Skeletal muscle satellite cell (primary cell): ENCODE results near the gene PIH1D1.

Source experiments
- H3K27me3 ChIP-seq: 2 replicates; pipeline ENCODE4 v1.7.0; 2013; ENCODE audit warnings: low read length; ENCODE audit not compliant: control insufficient read depth, insufficient read depth
- H3K36me3 ChIP-seq: 2 replicates; pipeline ENCODE4 v1.7.0; 2013; ENCODE audit warnings: mild to moderate bottlenecking, control low read depth, low read length; ENCODE audit not compliant: insufficient read depth
- H3K4me1 ChIP-seq: 2 replicates; pipeline ENCODE4 v1.7.0; 2013; ENCODE audit warnings: low read length; ENCODE audit not compliant: control insufficient read depth, insufficient read depth
- H3K4me2 ChIP-seq: 2 replicates; pipeline ENCODE4 v1.7.0; 2013; ENCODE audit warnings: mild to moderate bottlenecking, low read length
- H3K4me3 ChIP-seq: 2 replicates; pipeline ENCODE4 v1.7.0; 2013; ENCODE audit warnings: low read length
- H3K9ac ChIP-seq: 2 replicates; pipeline ENCODE4 v1.7.0; 2013; ENCODE audit warnings: mild to moderate bottlenecking, low read depth, low read length, moderate library complexity
- H3K9me3 ChIP-seq: replicated peaks from 2 replicates; pipeline ENCODE4 v1.7.0; 2013; ENCODE audit warnings: mild to moderate bottlenecking, control low read depth, low read length

PIH1D1 gene

GRCh38 chr19:49490287-49491029 lies 38.8 kb upstream of the PIH1D1 start:
- Histone ChIP-seq H3K4me2 (peak overlapping the region; percentile 93), H3K27me3 (no peaks in the 10 kb centered on the region), H3K4me1 (peaks cover 14% of the 10 kb centered on the region), H3K36me3 (peaks cover 54% of the 10 kb centered on the region), H3K9ac (peak overlapping the region; percentile 100), H3K9me3 (no peaks in the 10 kb centered on the region), H3K4me3 (peak overlapping the region; percentile 99)

- peaks cover 13% of the 10 kb centered on the region for H3K4me1 ChIP-seq
- peak overlapping the region; percentile 99 for H3K4me3 ChIP-seq
- peak overlapping the region; percentile 100 for H3K9ac ChIP-seq
- H3K36me3 ChIP-seq, result peaks cover 54% of the 10 kb centered on the region
- H3K4me2 ChIP-seq, result peak overlapping the region; percentile 93
- H3K9me3 ChIP-seq, result no peaks in the 10 kb centered on the region
- no peaks in the 10 kb centered on the region for H3K27me3 ChIP-seq
Observed at GRCh38 chr19:49489601-49490167, 38.1 kb upstream of the PIH1D1 start.

- peak overlapping the region; percentile 93 for H3K4me2 ChIP-seq
- peaks cover 54% of the 10 kb centered on the region for H3K36me3 ChIP-seq
- H3K4me1 ChIP-seq, result peaks cover 13% of the 10 kb centered on the region
- H3K27me3 ChIP-seq, result no peaks in the 10 kb centered on the region
- H3K9ac ChIP-seq, result peak overlapping the region; percentile 100
- H3K4me3 ChIP-seq, result peak overlapping the region; percentile 99
- H3K9me3 ChIP-seq, result no peaks in the 10 kb centered on the region
Observed at GRCh38 chr19:49488863-49489537, 37.4 kb upstream of the PIH1D1 start.

DNA sequence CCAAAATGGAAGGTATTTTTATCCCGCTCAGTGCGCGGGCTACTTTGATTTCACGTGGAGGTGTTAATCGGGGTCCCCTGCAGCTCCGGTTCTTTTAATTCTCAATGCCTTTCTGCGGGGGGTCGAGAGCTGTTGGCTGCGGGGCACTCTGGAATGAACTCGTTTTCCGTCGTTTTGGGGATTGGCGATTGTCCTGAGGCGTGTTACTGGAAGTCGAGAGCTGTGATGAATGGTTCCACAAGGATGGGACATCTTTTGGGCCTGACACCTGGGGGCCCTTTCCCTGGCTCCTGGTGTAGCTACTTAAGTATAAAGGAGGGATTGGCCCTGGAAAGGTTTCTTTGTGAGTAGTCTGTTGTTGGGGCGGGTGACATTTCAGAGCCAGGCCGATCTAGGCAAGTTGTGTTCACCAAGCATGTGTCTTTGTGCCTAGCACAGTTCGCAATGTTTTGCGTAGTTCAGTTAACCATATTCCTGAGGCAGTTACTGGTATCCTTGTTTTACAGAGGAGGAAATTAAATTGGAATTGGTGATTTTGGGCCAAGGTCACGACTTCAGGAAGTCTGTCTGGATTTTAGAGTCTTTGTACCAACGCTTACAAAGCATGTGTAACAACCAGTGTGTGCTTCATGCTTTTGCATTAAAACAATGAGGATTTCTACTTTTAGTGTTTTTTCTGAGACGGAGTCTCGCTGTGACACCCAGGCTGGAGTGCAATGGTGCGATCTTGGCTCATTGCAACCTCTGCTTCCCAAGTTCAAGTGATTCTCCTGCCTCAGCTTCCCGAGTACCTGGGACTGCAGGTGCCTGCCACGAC lies 36.6 kb upstream of the PIH1D1 start:
- H3K9ac ChIP-seq, result peak overlapping the region; percentile 100
- H3K4me1 ChIP-seq, result peaks cover 13% of the 10 kb centered on the region
- H3K4me2 ChIP-seq, result peak overlapping the region; percentile 93
- no peaks in the 10 kb centered on the region for H3K27me3 ChIP-seq
- no peaks in the 10 kb centered on the region for H3K9me3 ChIP-seq
- peak overlapping the region; percentile 99 for H3K4me3 ChIP-seq
- peaks cover 54% of the 10 kb centered on the region for H3K36me3 ChIP-seq

DNA sequence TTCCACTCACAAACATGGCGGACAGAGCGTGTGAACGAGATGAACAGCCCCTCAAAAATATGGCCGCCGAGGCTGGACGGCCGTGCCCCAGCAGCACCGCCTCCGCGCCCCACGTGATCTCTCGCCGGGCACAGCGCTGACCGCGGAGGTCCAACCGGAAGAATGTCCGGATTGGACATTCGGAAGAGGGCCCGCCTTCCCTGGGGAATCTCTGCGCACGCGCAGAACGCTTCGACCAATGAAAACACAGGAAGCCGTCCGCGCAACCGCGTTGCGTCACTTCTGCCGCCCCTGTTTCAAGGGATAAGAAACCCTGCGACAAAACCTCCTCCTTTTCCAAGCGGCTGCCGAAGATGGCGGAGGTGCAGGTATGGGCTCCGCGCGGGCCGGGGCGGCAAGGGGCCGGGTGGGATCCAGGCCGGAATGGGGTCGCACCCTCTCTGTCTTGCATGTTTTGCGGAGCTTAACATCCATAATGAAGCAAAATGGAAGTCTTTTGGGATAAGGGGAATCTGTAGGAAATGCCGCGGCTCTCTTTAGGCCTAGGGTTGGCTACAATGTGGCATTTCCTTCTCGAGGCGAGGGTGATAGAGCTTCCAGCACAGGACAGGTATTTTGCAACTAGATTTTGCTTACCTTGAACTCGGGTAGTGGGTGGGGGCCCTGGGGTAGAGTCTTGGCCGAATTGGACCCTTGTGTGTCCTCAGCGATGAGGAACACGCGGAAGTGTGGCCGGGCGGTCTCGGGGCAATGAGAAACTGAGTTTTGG lies 35.8 kb upstream of the PIH1D1 start, which contains the start of gene RPL13A:
TSS of gene RPL13A (plus strand) at position 332 of the 769 bp plus-strand sequence. CDS start at position 354, 22 bp downstream.
- H3K4me2 ChIP-seq, result peak within 1 kb of the TSS; percentile 93
- no peaks in the 10 kb centered on the region for H3K27me3 ChIP-seq
- peaks cover 46% of the 10 kb centered on the region for H3K36me3 ChIP-seq
- peaks cover 13% of the 10 kb centered on the region for H3K4me1 ChIP-seq
- H3K4me3 ChIP-seq, result peak within 1 kb of the TSS; percentile 99
- no peaks in the 10 kb centered on the region for H3K9me3 ChIP-seq
- peak within 1 kb of the TSS; percentile 100 for H3K9ac ChIP-seq

GRCh38 chr19:49486710-49487276 lies 35.2 kb upstream of the PIH1D1 start:
- no peaks in the 10 kb centered on the region for H3K27me3 ChIP-seq
- H3K4me2 ChIP-seq, result peak overlapping the region; percentile 54
- H3K9me3 ChIP-seq, result no peaks in the 10 kb centered on the region
- no peak overlapping the region for H3K4me3 ChIP-seq
- H3K9ac ChIP-seq, result no peak overlapping the region
- H3K4me1 ChIP-seq, result peaks cover 13% of the 10 kb centered on the region
- peaks cover 39% of the 10 kb centered on the region for H3K36me3 ChIP-seq

- Histone ChIP-seq H3K36me3 (peaks cover 35% of the 10 kb centered on the region), H3K4me1 (peaks cover 13% of the 10 kb centered on the region)
Observed at GRCh38 chr19:49486232-49486631, 34.6 kb upstream of the PIH1D1 start.

GRCh38 chr19:49481020-49481683 lies 29.5 kb upstream of the PIH1D1 start:
- Histone ChIP-seq H3K4me1 (no peaks in the 10 kb centered on the region), H3K9ac (no peak overlapping the region), H3K36me3 (no peaks in the 10 kb centered on the region), H3K27me3 (no peaks in the 10 kb centered on the region), H3K4me3 (no peak overlapping the region), H3K4me2 (no peak overlapping the region), H3K9me3 (no peaks in the 10 kb centered on the region)

More at GRCh38 chr19:49486232-49486631, 34.6 kb upstream of the PIH1D1 start:
- no peak overlapping the region for H3K4me2 ChIP-seq
- H3K9me3 ChIP-seq, result no peaks in the 10 kb centered on the region
- no peak overlapping the region for H3K4me3 ChIP-seq
- no peak overlapping the region for H3K9ac ChIP-seq
- H3K27me3 ChIP-seq, result no peaks in the 10 kb centered on the region

DNA sequence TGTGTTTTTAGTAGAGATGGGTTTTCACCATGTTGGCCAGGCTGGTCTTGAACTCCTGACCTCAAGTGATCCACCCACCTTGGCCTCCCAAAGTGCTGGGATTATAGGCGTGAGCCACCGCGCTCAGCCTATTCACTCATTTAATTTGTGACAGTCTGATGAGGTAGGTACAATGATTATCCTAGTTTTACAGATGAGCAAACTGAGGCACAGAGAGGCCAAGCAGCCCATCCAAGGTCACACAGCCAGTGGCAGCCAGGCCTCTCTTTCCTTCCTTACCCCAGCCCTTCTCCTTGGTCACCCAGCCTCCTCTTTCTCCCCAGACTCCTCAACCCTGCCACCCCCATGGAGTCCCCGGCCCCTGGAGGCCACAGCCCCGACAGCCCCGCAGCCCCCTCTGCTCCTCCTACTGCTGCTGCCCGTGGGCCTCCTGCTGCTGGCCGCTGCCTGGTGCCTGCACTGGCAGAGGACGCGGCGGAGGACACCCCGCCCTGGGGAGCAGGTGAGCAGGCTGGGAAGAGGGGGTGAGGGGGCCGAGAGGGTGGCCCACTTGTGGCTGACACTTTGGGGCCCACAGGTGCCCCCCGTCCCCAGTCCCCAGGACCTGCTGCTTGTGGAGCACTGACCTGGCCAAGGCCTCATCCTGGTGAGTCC lies 28.5 kb upstream of the PIH1D1 start:
- Histone ChIP-seq H3K9ac (no peak overlapping the region), H3K4me2 (no peak overlapping the region), H3K27me3 (no peaks in the 10 kb centered on the region), H3K4me1 (no peaks in the 10 kb centered on the region), H3K36me3 (no peaks in the 10 kb centered on the region), H3K4me3 (no peak overlapping the region), H3K9me3 (no peaks in the 10 kb centered on the region)
